Germinal center (tissue), 1 donor: ENCODE results near the gene GAS7.
"Not testable (repeated sequence)": the region's sequence is repeated elsewhere in the genome, so short reads cannot be mapped to it uniquely, and the experiment has no call there.

Experiments used
- DNase-seq: peaks from one replicate; pipeline ENCODE4 v3.0.0; 2012; ENCODE audit warnings: mixed read lengths, low spot score

The GAS7 gene

DNA sequence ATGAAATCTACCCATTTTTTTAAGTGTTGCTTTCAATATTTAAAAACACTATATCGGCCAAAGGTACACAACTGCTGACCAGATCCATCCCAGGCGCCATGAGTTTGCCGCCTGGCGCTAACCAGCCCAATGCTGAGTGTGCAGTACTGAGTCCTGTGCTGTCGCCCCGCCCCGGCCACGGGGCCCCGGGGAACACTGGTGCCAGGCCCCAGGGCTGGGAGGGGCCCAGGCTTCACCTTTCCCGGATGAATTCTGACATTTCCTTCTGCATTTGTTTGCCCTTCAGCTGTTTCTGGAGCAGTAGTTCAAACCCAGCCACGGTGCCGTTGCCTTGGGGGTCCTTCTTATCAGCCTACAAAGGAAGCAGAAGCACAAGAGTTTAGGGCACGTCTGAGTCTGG, 255.5 kb downstream of the GAS7 start:
- DNase-seq: no peak

DNA sequence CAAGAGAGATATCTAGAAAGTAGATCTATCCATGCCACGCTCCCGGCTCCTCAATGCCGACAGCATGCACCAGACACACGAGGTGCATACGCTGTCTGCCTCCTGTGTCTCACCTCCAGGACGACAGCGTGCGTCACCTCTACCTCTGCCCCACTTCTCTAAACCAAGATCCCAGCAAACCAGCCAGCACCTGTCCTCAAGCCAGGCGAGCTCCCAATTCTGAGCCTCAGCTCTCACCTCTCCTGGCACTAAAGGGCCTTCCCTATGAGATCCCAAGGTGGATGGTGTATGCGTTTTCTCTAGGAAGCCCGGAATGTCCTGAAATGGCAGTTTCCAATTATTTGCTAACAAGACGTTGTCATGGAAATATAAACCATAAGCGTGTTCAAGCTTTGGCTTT, 257.1 kb downstream of the GAS7 start:
- no peak for DNase-seq

DNA sequence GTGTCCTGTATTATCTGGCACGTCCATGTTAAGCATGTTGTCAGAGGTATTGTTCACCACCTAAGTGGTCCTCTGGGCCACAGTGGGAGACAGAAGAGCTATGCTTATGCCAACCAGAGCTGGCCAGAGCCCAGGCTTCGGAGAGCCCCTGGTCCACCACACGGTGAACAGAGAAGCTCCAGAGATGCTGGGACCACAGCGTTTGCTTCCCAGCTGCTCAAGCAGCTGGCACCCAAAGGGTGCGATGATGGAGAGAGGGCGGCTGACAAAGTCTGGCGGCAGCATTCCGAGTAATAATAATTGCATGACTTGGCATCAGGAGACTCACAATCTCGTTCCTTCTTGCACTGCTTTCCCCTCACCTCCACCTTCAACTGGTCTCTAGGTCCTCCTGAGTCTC, 257.6 kb downstream of the GAS7 start:
- DNase-seq: no peak

DNA sequence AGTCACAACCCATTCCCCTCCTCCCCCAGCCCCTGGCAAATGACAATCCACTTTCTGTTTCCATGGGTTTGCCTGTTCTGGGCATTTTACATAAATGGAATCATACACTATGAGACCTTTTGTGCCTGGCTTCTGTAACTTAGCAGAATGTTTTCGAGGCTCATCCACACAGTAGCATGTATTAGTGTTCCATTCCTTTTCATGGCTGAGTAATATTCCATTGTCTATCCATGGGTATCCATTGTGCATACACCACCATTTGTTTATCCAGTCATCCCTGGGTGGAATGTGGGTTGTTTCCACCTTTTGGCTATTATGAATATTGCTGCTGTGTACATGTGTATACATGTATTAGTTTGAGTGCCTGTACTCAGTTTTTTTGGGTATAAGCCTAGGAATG, 259.6 kb downstream of the GAS7 start:
- no peak for DNase-seq

DNA sequence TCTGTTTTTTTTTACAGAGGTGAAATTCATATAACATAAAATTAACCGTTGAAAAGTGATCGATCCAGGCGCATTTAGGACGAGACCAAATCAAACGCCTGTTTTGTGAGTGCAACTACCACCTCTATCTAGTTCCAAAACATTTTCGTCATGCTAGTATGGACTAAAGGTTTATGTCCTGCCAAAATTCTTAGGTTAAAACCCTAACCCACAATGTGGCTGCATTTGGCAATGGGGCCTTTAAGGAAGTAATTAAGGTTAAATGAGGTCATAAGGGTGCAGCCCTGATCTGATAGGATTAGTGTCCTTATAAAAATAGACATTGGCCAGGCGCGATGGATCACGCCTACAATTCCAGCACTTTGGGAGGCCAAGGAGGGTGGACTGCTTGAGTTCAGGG, 260.5 kb downstream of the GAS7 start:
- no peak for DNase-seq

DNA sequence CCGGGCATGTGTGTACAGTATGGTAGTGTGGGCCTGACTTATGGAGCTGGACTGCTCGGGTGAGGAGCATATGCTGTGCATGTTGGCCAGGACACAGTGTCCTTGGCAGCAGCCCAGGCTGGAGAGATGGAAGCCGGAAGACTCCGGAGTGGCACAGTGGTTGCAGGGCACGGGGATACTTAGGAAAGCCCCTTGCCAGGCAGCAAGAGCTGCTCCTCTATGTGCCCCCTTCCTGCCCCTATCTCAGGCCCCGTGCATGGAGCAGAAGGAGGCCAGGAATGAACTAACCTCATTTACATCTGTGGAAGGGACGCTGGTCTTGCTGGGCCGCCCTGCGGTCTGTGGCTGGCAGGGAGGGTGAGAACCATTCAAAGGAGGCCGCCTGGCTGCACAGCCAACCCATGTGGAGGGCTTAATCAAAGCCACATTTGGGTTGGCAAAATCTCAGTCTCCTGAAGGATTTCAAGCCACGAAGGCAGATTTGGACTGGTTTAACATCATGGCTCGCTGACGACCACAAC, 261.1 kb downstream of the GAS7 start:
- DNase-seq: no peak

DNA sequence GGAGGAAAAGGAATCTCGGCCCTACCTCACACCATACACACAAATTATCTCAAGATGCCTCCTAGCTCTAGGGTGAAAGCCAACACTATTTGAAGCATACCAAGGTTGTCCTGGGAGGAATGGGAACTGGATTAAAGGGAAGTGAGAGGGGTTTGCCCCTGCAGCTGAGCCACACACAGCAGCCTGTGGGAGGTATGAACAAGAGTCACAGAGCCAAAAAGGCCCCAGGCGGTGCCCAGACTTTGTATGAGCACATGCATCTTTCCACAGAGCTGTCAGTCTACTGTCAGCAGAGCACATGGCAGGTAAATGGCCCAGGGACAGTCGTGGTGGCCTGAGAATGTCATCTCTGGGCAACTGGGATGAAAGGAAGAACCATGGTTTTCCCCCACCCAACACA, 262.3 kb downstream of the GAS7 start:
- DNase-seq: no peak

DNA sequence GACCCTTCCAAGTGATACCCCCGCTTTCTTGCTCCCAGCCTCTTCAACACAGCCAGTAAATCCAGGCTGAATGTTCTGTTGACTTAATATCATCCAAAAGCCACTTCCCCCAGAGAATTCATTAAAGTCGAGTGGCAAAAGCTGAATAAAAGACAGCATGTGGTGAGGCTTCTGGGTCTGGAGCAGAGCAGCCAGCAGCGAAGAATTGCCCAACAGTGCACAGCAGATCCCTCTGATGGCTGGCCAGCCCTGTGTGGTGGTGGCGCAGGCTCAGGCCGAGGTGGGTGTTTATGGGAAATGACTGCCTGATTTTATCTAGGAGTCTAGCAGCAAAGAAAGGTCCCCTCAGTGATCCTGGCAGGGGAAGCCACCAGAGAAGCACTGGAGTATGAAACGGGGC, 263.0 kb downstream of the GAS7 start:
- no peak for DNase-seq

DNA sequence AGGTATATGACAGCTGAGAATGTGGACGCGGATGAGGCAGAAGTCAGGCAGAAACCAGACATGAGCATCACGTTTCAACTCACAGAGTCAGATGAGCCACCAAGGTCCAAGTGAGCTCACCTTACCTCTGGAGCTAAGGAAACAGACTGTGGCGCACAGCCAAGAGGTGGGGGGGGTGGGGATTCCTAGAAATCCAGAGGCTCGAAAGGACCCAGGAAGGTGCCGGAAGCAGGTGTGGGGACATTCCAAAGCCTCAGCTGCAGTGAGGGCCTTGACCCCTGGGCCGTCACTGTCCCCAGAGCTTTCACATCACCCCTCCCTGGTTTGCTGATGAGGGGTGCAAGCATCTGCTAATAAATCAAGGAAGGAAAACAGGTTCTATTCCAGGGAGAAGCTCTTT, 264.1 kb downstream of the GAS7 start:
- DNase-seq: no peak

DNA sequence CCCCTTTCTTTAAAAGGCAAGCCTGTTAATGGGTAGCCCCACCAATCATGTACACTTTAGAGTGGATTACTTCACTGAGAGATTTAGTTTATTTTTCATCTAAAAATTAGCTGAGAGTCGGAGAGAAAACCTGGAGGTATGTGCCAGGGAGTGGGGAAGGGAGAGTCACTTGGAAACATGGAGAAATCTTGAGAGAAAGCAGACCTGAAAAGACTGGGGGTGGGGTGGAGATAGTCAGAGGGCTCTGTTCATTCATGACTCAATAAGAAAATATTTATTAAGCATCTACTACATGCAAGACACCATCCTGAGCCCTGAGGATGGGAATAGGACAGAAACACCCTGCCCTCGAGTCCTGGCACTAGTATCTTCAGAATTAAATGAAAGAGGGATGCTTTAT, 265.9 kb downstream of the GAS7 start:
- no peak for DNase-seq

DNA sequence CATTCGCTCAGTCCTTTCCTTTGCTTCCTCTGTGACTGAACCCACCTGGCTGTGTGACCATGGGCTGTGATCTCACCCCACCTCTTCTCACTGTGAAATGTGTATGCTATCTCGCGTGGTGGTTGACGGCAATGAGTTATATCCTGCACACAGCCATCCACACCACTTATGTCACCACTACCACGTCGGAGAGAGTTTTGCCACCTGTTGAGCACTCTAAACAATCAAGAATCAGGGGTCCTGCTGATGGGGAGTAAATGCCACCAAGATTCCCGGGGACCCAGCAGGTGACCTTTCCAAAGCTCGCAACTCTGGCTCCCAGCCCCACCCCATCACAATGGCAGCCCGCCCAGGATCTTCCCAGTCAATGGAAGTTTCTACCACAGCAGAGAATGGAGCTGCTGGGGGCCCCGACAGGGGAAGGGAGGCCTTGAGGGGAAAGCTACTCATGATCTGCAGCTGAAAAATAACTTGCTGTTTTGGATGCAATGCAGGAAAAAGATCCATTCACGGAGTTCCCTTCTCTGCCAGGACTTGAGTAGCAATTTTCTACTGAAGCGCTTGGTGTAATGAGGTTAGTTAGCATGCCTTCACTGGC, 267.2 kb downstream of the GAS7 start:
- no peak for DNase-seq

DNA sequence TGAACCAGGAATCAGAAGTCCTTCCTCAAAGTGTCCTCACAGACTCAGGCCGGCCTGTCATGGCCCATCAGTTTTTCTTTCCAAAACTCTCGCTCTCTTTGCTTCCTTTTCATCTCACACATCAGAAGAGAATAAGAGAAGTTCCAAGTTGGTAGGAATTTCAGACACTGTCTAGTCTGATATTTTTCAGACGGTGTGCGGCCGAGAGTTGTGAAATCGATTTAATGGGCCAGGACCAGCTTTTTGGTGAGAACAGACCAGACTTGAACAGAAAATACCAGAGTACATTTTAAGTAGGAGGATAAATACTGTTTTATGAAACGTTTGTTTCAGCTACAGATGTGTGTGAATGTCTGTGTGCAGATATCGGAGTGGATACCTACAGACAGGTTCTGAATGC, 268.5 kb downstream of the GAS7 start:
- no peak for DNase-seq

DNA sequence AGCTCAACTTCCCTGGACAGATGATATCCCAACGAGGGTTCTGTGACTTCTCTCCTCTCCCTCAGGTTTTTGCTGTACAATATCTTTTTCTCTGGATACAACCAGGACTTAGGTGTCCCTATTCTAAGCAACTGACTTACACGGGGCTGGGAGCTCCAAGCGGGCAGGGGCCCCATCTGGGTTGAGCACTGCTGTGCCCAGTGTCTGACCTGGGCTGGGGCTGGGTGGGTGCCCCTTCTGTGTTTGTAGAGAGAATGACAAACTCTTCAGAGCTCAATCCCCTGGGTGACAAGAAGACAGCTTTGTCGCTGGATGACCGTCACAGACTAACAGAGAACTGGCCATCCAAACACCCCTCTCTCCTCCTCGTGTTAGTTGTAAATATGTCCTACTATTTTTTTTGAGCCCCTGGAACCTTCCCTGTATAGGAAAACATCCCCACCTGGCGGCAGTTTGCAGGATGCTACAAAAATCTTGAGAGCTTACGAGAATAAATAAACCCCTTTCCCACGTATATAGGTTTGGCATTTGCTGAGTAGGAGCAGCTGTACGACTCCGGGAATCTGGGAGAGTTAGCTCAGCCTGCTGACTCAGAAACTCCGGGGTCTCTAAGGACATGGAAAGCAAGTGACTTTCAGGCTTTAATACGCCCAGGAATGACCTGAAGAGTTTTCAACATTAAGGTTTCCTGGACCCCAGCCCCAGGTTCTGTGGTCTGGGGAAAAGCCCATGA, 269.6 kb downstream of the GAS7 start:
- DNase-seq: no peak

DNA sequence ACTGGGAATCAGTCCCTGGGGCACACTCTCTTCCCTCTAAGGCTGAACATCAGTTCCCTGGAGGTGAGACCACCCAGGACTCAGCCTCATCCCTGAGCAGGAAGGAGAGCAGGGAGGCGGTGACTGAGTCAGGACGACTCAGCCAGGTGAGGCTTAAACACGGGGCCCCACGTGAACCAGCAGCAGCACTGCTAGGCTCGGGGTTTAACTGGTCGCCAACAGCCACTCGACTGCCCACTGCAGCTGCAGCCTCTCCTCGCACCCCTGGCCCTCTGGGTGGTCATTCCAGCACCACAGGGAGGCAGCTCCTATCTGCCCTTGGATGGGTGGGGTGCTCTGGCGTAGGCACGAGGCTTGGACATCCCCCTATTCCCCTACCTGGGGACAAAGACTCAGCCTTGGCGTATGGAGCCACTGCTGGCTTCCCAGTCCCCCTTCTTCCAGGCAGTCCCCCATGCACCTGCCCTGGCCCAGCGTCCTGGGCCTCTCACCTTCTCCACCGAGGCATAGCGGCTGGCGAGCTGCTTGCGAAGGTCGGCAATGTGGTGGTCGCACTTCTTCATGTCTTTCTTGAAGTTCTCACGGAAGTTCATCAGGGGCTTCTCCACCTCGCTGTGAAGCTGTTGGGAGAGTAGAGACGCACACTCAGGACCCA, 272.1 kb downstream of the GAS7 start:
- DNase-seq: no peak

DNA sequence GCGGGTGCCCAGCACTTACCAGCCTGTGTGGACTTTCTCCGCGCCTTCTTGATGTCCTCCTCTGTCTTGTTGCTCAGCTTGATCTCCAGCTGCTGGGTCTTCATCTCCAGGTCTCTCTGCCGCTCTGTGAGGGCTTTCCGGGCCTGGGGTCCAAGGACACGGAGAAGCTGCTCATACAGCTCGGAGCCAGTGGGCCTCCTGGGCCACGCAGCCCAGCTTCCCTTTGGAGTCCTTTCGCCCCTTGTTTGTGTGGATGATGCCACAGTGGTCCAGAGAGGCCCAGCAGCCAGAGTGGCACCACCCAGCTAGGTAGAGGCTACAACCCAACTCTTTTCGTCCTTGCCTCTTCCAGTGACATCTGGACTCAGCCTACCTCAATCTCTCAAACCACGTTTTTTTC, 272.9 kb downstream of the GAS7 start:
- no peak for DNase-seq

DNA sequence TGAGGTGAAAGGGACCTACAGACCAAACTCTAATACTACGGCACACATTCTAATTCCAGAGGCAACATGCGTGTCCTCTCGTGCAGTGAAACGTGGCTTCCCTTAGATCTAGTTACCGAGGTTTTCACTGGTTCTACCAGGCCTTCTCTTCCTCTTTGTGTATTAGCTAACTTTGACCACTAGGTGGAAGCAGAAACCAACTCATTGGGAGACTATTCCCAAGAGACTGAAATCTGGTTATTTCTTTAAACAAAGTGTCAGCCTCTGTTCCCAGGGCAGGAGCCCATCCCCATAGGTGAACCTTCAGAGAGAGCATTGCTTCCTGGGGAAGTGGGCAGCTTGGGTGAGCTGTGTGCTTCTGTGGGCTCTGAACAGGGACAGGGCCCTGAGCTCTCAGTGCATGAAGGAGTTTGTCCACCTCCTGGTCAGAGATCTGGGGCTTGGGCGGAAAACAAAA, 273.6 kb downstream of the GAS7 start:
- DNase-seq: peak; percentile 64

DNA sequence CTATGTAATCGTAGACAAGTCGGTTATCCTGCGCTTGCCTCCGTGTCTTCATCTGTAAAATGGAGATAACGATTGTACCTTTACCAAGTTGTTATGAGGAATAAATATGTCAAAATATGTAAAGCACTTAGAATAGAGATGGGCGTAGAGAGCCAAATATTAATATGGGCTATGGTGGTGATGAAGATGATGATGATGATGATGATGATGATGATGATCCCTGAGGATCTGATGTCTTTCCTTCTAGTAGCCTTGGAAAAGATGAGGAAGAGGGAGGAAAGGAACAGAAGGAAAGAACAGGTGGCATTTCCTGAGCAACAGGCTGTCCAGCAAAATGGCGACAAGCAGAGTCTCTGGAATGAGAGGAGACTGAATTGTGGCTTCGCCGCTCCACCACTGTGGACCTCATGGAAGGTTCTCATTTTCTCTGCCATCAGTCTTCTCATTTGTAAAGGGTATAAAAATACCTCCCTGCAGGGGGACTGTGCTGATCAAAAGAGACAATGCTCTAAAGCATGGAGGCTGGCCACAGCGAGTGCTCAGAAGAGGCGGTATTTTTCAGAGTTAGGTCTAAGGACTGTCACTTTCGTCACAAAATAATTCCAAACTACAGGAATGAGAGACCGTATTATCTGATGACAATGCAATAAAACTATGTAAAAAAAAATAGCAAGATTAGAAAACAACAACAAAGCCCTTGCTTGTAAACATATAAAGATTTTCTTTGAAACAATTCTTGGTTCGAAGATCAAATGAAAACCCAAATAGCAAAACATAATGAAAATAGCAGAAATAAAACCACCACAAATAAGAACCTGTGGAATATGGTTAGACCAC, 276.2 kb downstream of the GAS7 start:
- DNase-seq: no peak

DNA sequence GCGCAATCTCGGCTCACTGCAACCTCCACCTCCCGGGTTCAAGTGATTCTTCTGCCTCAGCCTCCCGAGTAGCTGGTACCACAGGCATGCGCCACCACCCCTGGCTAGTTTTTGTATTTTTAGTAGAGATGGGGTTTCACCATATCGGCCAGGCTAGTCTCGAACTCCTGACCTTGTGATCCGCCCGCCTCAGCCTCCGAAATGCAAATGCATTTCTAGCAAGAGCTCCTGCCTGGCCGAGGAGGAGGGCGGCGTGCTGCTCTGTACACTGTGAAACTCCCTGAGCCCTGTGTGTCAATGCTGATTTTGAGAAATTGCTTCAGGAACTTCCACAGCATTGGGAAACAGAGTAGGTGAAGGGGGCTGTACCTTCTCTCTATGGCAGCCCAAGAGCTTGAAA, 277.2 kb downstream of the GAS7 start:
- DNase-seq: not testable (repeated sequence)

DNA sequence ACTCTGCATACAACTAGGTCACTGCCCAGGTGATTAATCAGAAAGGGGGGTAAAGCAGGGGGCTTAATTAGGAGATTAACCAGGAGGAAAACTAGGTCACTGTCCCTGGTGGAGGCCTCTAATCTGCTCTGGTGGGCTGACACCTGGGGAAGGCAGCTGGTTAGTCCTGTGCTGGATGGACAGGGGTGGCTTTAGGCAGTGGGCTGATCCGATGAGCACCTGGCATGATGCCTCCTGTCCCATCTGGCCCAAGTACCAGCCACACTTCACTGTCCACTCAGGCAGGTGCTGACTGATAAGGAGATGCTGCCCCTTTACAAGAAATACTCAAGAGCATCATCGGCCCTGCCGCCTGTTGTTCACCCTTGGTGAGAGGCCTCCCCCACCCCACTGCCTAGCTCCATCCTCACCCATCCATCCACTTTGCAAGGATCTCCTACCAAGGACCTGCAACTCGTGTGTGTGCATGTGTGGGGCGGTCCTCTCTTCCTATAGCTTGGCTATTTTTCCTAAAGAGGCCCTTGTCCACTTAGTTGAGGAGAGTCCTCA, 279.5 kb downstream of the GAS7 start:
- no peak for DNase-seq

DNA sequence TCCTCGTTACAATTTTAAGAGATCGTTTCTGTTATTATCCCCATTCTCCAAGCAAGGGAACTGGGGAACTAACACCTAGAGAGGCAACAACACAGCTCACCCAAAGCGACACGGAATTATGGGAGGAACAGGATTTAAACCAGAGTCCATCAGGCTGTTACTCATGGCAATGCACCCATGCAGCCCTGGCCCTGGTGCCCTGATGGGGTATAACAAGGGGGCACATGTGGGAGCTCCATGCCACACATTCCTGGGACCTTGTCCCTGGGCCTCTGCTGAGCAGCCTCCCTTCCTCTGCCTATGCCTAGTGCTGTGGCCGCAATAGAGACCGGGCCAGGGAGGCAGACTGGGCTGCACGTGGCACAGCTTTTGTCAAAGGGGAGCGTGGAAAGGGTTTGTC, 280.1 kb downstream of the GAS7 start:
- DNase-seq: no peak

DNA sequence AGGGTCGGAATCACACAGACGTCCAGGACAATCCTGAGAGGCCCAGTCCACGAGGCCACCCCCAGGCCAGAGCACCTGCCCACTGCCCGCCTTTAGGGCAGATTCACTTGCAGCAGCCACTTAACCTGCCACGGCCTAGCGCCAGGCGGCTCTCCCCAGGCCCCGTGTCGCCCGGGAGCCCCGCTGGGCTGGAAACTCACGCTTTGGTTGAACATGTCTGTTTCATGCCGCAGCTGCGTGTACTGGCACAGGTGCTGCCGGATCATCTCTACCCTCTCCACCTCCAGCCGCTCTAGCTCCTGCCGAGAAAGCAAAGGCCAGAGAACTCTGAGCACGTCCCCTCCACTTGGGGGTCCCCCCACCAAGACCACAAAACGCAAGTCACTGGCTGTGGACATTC, 280.6 kb downstream of the GAS7 start:
- DNase-seq: no peak

DNA sequence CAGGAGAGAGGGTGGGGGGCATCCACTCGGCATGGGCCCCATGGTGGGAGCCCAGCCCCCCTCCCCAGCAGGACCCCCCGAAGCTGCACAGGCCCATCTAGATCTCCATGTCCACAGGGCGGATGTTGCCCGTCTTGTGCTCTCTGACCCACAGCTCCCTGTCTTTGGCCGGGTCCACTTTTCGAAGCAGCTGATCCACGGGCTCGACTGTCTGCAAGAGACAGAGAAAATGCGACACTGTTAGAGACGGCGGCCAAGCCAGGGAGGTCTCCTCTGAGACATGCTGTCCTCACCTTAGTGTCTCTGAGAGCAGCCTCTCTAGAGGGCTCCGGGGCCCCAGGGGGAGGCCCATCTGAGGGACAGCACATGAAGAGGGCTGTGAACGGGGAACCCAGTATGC, 281.3 kb downstream of the GAS7 start:
- DNase-seq: no peak
